Inflammatory macrophage treated with lipopolysaccharide for 1 hour (primary cell): ENCODE data around the gene RIIAD1.
A peak's percentile ranks its signal among the peaks of the same experiment; 100 is the strongest.
"Not testable (repeated sequence)": the region's sequence is repeated elsewhere in the genome, so short reads cannot be mapped to it uniquely, and the experiment has no call there.

Experiments used
- DNase-seq, 2 donors: peaks; one replicate each; pipeline ENCODE4 v3.0.0-alpha.2; 2020 to 2022

The RIIAD1 gene

GRCh38 chr1:151737479-151737878, 16.2 kb downstream of the RIIAD1 start:
- DNase-seq = no peak

- DNase-seq = peak in 1 of 2 donors; percentile 45
Measured at GRCh38 chr1:151739590-151740355, 18.5 kb downstream of the RIIAD1 start.

GRCh38 chr1:151741516-151741915, 20.2 kb downstream of the RIIAD1 start:
- DNase-seq = no peak

GRCh38 chr1:151756291-151756690, 35.0 kb downstream of the RIIAD1 start:
- peak; percentile 35 to 44 for DNase-seq

- no peak for DNase-seq
Measured at GRCh38 chr1:151759241-151759640, 37.9 kb downstream of the RIIAD1 start.

GRCh38 chr1:151760597-151761385, 39.5 kb downstream of the RIIAD1 start:
- DNase-seq = no peak

- DNase-seq = peak; percentile 66 to 76
Measured at GRCh38 chr1:151762941-151763921, 41.9 kb downstream of the RIIAD1 start, which contains the start of gene MRPL9. TSS of gene MRPL9 (minus strand) at chr1:151763496. CDS start at chr1:151763479, 17 bp downstream.

GRCh38 chr1:151763990-151764389, 42.7 kb downstream of the RIIAD1 start:
- no peak for DNase-seq

- peak in 1 of 2 donors; percentile 20 for DNase-seq
Measured at GRCh38 chr1:151768351-151769066, 47.2 kb downstream of the RIIAD1 start.

GRCh38 chr1:151769270-151769669, 47.9 kb downstream of the RIIAD1 start:
- not testable (repeated sequence) for DNase-seq

GRCh38 chr1:151773702-151774101, 52.4 kb downstream of the RIIAD1 start:
- no peak for DNase-seq

GRCh38 chr1:151774256-151774922, 53.1 kb downstream of the RIIAD1 start:
- no peak for DNase-seq

- no peak for DNase-seq
Measured at GRCh38 chr1:151775894-151776664, 54.8 kb downstream of the RIIAD1 start.

- no peak for DNase-seq
Measured at GRCh38 chr1:151776665-151777062, 55.3 kb downstream of the RIIAD1 start.

GRCh38 chr1:151777317-151777716, 56.0 kb downstream of the RIIAD1 start:
- DNase-seq = no peak
